Glomerular visceral epithelial cell (primary cell): ENCODE data around the gene RAB44.

Experiments
- DNase-seq: peaks from one replicate; pipeline ENCODE4 v3.0.0-alpha.2; 2016; ENCODE audit errors: extremely low spot score

The RAB44 gene

DNA sequence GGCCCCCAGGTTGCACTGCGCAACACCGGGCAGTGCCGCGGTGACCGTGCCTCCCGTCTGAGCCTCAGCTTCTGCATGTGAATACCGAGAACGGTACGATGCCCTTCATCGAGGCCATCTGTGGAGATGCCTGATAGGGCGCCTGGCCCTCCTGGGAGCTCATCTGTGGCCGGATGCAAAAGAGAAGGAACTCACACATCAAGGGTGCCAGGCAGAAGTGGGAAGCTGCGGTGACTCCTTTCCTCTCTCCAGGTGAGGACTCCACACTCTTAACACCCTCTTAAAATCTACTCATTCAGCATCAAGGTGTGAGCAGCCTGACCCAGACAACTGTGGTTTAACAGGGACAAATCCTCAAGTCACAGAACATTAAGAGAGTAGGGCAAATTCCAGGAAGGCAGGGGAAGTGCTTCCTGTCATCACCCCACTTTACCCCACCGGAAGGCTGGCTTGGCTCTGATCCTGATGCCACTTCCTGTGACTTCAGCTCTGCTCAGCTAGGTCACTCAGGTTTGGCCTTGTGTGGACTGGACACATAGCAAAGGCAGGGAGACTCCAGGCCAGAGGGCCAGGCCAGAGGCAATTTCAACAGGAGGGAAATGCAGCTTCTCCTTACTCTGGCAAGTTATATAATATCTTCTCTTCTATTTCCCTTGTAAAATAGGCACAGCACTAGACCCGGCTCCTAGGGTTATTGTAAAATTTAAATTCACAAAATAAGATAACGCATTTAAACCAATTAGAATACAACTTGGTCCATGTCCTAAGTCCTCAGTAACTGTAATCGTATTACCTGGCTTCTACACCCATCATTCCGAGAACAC lies 72.3 kb downstream of the RAB44 start:
- DNase-seq, result peak; percentile 68

DNA sequence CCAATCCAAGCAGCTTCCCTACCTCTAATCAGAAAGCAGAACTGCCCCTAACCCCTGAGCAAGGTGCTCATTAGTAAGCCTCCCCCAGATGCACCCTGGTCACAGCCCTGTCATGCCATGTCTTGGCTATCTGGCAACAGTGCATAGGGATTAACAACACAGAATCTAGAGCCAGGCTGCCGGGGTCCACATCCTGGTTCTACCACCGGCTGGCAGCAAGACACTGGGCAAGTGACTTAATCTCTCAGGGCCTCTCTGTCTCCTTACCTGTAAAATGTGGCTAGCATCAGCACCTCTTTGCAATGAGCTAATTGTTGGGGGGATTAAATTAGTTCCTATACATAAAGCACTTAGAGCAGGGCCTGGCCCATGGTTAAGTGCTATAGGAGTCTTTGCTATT lies 73.5 kb downstream of the RAB44 start:
- no peak for DNase-seq

DNA sequence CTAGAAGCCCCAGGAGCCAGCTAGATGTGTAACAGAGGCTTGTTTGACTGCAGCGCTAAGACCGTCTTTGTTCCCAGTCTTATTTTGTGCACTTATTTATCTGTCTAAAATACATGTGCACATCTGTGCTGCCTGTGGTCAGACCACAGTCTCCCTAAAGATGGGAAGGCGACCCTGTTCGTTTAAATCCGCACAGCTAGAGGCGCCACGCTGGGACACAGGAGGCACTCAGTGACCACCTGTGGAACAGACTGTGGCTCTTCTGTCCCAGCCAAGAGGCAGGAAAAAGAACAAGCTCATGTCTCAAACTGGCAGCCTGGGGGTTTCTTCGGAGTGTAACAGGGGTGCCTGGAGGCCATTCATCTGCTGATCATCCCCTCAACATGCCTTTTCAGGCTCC lies 74.8 kb downstream of the RAB44 start:
- DNase-seq, result no peak

DNA sequence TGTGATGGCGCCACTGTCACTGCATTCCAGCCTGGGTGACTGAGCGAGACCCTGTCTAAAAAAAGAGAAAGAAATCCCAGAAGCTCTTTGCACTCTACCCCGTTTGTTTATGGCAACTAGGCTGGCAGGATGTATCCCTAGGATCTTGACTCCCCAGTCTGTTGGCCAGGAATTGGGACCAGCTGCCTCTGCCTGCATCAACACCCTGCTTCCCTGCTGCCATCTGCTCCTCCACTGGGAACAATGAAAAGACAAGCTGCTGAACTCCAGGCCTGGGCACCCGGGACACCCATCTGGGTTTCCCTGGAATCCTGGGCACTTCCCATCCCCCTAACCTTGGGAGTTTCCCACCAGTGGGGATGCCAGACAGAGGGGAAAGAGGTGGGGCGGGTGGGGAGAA lies 76.7 kb downstream of the RAB44 start:
- no peak for DNase-seq

DNA sequence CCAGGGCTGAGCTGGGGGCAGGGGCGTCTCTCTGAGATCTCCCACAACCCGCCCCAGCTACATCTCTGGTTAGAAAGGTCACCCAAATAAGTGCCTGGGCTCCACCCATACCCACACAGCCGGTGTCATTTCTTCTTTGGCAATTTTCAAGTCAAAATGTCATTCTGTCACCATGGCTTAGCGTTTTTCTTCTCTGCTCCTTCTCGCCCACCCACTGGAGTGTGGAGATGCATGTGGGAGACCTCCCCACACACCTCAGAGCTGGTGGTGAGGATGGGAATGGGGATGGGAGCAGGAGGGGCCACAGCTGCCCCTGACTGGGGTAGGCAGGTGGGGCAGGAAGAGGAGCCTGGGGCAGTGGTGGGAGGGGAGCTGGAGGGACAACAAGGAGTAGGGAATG lies 78.5 kb downstream of the RAB44 start:
- no peak for DNase-seq

DNA sequence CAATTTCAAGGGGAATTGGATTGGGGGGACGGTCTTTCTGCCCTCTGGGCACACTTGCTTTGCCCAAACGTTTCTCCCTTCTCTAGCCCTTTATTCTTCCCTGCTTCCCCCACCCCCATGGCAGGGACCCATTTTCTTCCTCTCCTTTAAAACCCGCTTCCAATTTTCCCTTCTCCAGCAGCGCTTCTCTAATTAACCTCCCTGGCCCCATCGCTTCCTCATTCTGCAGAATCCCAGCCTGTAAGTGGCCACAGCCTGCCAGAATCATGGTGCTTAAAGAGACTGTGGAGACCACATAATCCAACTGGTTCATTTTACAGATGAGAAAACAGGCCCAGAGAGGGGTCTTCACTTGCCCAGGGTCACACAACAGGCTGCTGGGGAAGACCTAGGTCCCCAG lies 80.2 kb downstream of the RAB44 start:
- no peak for DNase-seq

DNA sequence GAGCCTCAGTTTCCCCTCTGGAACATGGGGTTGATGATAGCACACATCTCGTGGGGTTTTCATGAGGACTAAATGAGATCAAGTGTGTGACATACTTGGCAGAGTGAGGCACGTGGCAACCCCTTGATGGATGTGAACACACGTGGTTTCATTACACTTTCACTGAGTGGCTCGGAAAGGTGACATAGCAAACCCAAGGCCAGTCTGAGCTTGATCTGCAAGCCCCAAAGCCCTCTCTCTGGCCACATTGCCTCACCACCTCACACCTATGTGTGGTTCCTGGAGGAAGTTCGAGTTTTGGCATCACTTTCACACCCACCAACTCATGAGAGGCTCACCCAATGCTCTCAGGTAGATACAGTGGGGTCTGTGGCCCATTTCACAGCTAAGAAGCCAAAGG lies 81.6 kb downstream of the RAB44 start:
- no peak for DNase-seq

DNA sequence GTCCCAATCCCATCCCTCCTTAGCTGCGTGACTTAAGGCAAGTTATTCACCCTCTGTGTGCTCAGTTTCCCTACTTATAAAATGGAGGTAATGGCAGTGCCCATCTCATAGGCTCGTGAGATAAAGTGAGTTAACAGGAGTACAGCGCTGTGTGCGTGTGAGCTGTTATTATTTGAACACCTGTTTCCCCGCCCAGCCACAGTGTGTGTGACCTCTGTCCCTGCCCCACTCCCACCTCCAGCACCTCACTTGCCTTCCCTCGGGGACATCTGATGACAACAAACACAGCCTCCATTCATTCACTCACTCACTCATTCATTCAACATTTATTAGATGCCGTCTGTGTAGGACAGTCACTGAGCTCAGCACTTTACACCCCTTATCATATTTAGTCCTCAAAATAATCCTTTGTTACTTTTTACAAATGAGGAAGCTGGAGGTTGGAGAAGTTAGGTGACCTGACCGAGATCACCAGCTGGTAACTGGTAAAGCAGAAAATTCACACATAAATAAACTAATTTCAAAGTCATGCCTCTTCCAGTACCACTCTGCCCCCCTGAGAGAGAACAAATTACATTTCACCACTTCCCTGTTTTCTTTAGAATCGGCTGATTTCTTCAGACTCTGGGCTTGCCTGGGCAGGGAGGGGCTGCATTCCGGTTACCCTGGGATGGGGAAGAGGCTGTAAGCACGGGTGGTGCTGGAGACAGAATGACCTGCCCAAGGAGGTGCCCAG lies 83.0 kb downstream of the RAB44 start:
- DNase-seq, result no peak

DNA sequence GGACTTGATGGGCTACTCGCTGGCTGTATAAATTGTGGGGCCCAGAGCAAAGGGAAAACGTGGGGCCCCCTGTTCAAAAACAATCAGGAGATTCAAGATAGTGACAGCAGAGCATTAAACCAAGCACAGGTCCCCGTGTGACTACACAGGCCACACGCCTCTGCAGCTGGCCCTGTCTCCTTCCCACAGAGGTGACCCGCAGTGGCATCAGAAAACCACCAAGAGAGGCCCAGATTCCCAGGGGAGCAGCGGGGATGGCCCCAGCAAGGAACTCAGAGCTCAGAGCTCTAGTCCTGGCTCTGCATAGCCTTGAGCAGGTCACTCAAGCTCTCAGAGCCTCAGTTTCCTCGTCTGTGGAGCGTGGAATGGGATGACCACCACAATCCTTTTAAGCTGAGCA lies 84.0 kb downstream of the RAB44 start:
- DNase-seq, result no peak
